G401 (cell line): ENCODE measurements around the gene TRPV6. TPM values are rescaled to one million over a fixed set of nuclear protein-coding genes. Genes with fewer than 3 reads are reported as not detected.

Source experiments
- DNase-seq: peaks from one replicate; pipeline ENCODE4 v3.0.0-alpha.2; 2015; ENCODE audit warnings: low spot score
- in situ Hi-C: cut with HindIII; loops from 2 replicates; pipeline ENCODE4 v1.10.0; 2016; ENCODE audit warnings: low sequenced_read_pairs, mixed read lengths
- total RNA-seq: library from RNA; depleted of rRNA; stranded (reverse); fragments of >200 nt; shearing (Covaris generic); gene quantifications from 2 replicates; pipeline ENCODE4 v1.2.3, GENCODE V29; 2014; rRNA removed

TRPV6 gene
- not detected in 2 replicates for total RNA-seq

DNA sequence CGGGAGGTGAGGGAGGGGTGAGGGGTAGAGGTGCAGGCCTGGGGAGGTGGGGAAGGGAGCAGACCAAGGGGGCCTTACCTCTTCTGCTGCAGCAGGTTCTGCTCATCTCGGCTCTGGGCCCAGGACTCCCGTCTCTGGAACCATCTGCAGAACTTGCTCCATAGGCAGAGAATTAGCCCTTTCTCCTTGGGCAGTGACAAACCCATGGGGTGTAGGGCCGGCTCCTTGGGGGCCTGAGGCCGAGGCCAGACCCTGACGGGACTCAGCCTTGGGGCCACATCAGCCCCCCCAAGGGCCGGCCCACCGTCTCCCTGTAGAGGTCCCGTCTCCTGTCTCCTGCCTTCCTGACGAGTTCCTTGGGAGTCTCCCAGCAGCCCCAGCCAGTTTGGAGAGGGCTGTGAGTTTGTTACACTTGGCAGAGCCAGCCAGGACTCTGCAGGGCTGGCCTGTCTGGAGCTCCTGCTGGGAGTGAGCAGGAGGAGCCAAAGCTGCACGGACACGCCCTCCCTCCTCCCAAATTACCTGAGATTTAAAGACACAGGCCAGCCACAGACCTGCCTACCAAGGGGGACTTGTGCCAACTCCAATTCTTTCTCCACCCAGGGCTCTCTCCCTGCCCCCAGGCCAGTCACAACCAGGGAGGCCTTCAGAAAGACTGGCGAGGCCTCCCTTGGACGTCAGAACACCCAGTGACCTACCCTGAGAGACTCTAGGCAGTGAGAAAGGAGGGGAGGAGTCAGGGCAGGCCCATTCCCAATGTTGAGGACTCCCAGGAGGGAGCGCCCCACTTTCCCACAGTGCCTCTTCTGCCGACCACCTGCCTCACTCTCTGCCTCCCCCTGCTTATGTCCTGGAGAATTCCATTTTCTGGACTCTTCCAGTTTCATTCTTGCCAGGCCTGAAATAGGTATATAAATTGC, at the start of gene TRPV6:
Gene TRPV6, minus strand, starts transcription at position 435 of the 920 bp plus-strand sequence.
- in situ Hi-C loops: no loop called here
- peak; percentile 59 for DNase-seq

DNA sequence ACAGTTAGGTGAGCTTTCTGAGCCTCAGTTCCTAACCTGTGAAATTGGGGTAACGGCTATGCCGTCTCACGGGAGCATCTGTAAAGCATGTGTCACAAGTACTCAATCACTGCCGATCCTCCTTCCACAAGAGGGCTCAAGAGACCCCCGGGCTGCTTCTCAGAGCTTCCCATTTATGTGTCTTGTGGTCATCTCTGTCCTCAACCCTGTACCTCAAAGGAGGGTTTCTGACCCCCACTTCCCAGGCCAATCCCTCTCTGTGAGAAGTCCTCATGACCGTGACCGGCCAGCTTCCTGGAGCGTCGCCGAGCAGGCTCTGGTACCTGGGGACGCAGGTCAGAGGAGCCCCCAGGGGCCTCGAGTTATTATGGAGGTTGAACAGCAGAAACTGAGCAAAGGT, 48.5 kb upstream of the TRPV6 start:
- in situ Hi-C loops: no loop called here
- no peak for DNase-seq

DNA sequence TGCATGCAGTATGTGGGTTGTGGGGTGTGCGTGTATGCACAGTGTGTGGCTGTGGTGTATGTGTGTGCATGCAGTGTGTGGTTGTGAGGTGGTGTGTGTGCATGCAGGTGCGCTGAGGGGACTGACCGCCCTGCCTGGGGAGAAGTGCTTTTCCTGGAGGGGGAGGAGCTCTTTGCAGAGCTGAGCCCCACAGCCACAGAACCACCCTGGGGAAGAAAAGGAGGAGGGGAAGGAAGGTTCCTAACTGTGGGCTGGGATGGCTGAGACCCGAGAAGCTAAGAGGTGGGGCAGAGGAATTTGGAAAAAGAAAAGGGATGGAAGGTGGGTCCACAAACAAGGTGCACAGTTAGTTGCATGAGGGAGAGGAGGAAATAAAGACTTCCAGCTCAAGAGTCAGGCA, 48.1 kb upstream of the TRPV6 start, which contains the start of gene TRPV5:
Gene TRPV5, minus strand, starts transcription at position 123 of the 400 bp plus-strand sequence. CDS start 287 bp downstream, outside the sequence.
- DNase-seq: no peak
- in situ Hi-C loops: no loop called here

DNA sequence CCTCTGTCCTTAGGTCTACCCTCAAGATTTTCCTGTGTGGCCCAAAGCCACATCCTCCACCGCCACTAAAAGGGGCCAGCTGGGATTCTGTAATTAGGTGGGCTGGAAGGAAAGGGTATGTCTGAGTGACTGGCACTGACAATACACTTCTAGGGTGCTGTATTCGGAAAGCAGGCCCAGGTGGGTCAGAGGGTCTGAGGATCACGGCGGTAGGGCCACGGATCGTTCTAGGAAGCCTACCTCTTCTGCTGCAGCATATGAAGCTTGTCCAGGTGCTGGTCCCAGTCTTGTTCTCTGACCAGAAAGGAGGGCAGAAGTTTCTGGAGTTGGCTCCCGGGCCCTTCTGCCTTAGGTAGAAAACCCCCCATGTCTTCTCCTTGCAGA, 47.5 kb upstream of the TRPV6 start:
- DNase-seq: no peak
- in situ Hi-C loops: no loop called here

DNA sequence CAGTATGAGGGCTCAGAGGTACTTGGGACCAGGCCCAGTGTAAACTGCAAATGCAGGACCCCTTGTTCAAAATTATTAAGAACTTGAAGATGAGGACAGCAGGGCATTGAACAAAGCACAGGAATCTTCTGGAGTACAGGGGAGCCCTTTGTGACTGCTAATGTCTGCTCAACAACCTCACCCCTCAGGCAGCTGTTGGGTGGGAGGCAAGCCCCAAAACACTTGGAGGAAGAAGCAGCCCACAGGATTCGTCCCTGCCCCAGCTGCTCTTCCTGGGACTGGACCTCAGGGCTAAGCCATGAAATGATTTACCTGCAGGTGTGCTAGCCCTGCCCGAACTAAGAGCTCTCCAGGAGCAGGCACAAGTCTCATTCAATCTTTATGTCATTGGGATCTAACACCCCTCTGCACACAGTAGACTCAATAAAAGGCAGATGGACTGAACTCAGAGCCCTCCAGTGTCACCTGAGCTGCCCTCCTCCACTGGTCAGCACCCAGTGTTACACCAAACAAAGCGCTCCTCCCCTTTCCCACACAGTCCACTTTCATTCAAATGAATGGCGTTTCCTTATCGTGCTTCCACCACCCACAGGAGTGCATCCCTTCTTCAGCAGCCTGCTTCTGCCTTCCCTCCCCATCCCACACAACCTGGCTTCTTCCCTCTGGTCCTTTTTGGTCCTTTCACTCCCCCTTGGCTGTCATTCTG, 47.0 kb upstream of the TRPV6 start:
- no peak for DNase-seq
- in situ Hi-C loops: no loop called here

DNA sequence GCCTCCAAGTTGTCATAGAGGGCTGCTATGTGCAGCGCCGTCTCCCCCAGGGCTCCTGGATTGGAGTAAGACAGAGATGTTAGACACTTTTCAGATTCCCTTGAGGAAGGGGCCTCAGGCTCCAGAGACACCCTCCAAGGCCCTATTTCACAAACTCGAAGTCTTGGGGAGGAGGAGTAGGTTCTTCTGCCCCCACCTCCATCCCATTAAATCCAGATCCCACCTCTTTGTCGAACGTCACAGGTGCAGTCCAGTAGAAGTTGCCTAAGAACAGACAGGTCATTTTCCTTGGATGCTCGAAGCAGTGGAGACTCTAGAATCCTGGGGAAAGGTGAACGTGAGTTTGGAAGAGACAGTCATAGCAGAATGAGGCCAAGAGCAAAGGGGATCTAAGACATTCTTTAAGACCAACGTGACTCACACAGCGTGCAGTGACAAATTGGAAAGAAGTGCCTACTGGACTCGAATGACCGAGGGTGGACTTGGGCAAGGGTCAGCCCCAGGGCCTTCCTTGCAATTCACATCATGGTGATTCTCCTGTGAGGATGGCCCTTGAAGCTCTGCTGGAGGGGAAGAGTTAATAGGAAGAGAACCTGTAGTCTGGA, 44.7 kb upstream of the TRPV6 start:
- DNase-seq: no peak
- in situ Hi-C loops: no loop called here

DNA sequence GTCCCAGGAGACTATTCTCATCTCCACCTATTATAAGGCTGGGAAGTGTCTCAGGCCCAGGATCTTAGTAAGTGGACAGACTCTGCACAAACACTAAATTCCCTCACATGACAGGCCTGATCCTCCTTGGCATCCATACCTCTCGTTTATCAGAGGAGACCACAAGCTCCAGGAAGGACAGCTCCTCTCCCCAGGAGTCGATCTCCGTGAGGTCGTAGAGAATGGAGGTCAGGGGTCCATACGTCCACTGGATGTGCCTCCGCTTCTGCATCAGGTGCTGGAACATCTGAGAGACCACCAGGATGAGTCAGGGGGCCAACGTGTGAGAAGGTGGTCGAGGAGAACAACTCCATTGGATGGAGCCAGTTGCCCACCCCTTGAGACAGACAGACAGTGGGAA, 42.4 kb upstream of the TRPV6 start:
- no peak for DNase-seq
- in situ Hi-C loops: no loop called here

DNA sequence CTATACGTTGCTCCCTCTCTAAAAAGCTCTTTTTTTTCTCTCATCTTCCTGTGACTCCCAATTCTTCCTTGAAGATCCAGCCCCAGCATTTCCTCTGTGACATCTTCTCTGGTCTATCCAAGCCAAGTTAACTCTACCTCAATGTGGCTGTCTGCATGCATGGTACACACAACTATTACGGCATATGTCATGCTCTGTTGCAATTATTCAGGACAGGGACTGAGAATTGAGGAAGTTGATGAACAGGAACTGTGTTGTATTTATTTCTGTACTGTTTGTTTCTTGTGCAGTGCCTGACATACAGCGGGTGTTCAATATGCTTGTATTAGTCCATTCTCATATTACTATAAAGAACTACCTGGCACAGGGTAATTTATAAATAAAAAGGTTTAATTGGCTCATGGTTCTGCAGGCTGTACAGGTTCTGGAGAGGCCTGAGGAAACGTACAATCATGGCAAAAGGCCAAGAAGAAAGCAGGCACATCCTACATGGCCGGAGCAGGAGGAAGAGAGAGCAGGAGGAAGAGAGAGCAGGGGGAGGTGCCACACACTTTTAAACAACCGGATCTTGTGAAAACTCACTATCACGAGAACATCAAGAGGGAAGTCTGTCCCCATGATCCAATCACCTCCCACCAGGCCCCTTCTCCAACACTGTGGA, 41.7 kb upstream of the TRPV6 start:
- in situ Hi-C loops: no loop called here
- DNase-seq: no peak

DNA sequence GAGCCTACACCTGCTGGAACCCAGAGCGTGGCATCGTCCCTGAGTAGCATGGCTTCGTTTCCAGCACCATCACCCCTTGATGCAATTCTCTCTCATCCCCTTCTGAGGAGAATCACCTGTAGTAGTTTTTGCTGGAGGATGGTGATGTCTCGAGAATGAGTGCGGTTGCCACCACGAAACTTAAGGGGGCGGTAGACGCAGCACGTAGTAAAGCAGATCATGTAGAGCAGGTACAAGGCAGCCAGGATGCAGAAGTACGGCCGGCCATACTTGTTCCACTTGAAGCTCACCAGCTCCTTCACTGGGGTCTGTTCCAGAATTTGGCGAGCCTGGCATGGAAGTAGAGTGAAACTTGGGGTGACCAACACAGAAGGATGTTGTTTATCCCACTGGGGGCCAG, 39.9 kb upstream of the TRPV6 start:
- no peak for DNase-seq
- in situ Hi-C loops: no loop called here

DNA sequence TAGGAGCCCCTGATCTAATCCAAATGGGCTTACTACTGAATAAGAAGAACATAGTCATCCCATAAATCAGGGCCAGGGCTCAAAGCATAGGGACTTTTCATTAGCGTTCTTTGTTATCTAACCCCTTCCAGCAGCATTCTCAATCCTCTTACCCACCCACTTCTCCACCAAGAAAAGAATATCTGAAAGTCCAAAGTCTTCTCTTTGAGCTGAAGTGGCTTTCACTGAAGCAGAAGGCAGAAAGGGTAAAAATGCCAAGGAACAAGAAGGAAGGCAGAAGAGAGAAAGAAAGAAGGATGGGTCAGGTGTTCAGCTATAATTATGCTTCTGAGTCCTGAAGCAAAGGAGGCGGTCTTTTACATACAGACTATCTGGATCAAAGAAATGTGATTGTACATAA, 37.8 kb upstream of the TRPV6 start:
- DNase-seq: no peak
- in situ Hi-C loops: no loop called here

DNA sequence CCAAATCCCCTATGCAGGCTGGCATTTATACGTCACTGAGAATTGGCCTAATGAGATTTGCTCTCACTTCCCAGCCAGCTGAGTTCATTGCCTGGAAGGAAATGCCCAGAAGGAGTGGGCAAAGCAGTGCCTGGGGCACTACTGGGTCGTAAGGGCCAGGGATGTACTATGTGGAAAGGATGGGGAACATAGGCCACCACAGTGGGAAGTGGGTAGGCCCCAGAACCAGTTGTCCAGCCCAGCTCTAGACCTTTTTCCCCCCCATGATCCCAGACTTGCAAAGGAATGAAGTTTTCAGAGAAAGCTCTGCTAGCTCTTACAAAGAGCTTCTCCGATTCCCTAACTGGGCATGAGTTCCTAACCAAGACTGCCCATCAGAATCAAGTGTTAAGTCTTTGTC, 34.1 kb upstream of the TRPV6 start:
- DNase-seq: no peak
- in situ Hi-C loops: no loop called here

DNA sequence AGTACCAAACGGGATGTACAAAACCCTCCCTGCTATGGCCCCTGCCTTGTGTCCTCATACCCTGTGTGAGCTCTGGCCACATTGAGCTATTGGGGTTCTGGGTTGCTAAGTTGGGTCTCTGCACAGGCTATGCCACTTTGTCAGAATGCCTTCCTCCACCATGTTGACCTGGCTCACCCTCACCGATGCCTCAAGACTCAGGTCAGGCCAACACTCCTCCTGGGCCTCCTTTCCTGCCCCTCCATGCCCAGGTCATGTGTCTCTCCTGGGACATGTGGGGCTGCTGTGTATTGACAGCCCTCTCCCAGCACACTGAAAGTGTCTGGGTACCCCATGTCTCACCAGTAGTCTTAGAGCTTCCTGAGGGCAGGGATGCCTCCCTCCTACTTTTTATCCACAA, 33.4 kb upstream of the TRPV6 start:
- in situ Hi-C loops: no loop called here
- no peak for DNase-seq

DNA sequence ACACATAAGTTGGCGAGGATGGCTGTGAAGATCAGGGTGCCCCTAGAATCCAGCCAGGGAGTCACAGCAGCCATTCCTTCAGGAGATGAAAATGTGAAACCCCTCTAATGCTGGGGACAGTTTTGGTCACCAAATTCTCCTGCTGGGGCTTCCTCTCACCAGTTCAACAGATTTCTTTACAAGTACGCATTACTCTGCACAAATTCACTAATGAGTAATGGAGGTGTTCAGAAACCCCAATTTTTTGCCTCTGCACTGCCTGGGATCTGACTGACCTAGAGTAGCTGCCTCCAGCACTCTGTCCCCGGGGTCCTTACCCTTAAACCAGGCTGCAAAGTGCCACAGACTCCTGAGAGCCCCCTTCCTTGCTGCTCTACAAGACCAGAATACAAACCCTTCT, 31.9 kb upstream of the TRPV6 start:
- in situ Hi-C loops: no loop called here
- DNase-seq: no peak

DNA sequence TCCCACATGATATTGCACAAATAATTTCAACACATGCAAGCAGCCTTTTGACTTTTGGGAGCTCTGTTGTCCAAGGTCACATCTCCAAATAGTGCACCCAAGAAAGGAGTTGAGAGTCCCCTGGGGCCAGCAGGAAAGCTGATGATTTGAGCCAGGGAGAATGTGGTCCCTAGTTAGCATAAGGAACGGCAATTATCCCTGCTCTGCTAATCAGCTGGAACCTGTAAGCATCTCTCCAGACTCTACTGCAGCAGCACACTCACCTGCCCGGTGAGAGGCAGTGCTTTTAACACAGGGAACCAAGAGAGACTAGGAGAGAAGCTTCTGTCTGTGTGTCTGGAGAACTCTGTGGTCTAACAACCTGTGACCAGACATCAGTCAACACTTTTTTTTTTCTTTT, 31.0 kb upstream of the TRPV6 start:
- DNase-seq: no peak
- in situ Hi-C loops: no loop called here

DNA sequence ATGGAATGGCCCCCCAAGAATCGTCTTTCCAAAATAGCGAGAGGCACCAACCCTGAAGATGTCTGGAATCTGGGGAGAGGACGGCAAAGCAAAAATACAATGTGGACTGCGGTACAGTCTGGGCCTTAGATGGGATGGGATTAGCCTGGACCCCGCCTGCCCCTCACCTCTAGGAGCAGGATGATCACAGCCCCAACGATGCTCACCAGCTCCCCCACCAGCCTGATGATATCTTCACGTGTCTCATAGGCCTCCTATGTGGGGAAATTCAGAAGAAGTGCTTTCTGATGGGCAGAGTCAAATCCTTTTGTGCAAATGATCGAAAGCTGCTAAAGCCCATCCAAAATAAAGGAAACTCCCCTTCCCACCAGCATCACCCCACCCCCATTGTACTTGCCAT, 29.8 kb upstream of the TRPV6 start:
- in situ Hi-C loops: no loop called here
- no peak for DNase-seq

DNA sequence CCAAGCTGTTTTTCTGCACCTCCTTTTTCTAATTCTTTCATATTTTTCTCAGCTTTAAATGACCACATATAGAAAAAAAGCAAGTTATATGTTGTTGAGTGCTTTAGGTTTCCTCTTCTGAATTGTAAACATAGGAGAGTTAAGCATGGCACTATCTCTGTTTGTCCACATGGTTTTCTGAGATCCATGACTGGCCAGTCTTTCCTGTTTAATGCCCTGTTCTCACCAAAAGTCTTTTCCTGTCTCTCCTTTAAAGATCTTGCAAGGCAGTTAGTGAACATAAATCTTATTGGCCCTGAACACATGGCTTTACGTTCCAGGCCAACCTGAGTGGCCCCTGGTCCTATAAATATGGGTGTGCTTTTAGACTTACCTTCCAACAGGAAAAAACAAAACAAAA, 28.6 kb upstream of the TRPV6 start:
- in situ Hi-C loops: no loop called here
- DNase-seq: no peak

DNA sequence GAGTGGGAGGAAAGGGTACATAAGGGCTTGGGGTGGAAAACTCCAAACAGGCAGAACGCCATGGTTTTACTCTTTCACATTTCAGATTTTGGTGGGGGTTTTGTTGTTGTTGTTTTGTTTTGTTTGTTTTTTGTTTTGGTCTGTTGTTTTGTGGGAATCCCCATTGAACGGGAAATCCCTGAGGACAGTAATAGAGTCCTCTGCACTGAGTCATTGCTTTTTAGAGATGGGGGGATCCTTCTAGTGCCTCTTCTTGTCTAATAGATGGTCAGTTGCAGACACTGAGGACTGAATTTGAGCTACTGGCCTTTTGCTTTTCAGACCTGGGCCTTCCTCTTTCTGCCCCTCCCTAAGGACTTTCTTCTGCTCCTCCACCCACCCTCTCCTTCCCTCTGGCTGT, 28.0 kb upstream of the TRPV6 start:
- in situ Hi-C loops: no loop called here
- DNase-seq: no peak

DNA sequence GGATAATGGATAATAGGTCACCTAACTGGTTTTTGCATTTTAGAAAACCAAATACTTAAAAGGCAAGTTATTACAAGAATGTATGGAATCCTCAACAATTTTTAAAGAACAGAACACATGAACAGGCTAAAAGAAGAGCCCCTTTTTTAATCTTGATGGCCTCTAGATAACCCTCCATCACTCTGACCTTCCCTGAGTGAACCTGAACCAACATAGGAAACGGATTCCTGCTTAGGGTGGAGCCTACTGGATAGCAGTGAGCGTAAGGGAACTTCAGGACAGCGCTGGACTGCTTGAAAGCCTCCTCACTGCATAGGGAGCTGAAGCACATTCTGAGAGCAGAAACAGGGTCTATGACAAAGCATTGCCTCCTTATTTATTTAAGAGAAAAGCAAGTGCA, 27.5 kb upstream of the TRPV6 start:
- in situ Hi-C loops: no loop called here
- DNase-seq: no peak

DNA sequence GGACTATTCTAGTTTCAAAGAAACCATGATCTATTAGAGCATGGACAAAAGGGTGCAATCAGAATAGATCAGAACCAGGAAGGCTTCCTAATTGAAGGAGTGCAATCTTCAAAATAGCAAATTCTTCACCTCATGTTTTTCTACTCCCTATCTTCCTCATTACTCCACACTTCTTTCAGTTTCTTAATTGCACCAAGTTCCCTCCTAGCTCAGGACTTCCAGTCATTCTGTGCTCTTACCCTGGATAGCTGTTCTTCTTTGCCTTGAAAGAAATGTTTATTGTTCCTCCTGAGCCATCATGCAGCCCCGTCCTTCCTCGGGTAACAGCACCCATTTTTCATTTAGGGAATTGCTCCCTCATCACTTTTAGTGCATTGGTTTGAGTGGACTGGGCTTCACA, 24.9 kb upstream of the TRPV6 start:
- in situ Hi-C loops: no loop called here
- DNase-seq: no peak

DNA sequence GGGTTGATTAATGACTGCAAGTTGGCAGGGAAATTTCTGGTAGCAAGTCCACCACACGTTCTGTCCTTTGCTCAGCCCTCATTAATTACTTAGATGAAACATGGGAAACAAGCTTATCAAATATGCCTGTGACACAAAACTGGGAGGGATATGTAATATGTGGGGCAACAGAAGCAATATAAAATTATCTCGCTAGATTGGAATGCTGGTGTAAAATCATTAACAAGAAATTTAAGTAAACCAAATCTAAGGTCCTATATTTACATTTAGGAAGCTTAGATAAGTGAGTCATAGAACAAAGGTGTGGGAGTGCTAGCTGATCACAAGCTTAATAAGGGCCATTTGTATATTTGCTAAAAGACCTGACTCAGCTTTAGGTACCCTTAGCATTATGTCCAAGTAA, 24.5 kb upstream of the TRPV6 start:
- no peak for DNase-seq
- in situ Hi-C loops: no loop called here
